Fibroblast of skin of back (primary cell): ENCODE measurements around the gene CPNE5.

Source experiments
- DNase-seq: peaks from one replicate; pipeline ENCODE4 v3.0.0-alpha.2; 2013

Gene CPNE5

DNA sequence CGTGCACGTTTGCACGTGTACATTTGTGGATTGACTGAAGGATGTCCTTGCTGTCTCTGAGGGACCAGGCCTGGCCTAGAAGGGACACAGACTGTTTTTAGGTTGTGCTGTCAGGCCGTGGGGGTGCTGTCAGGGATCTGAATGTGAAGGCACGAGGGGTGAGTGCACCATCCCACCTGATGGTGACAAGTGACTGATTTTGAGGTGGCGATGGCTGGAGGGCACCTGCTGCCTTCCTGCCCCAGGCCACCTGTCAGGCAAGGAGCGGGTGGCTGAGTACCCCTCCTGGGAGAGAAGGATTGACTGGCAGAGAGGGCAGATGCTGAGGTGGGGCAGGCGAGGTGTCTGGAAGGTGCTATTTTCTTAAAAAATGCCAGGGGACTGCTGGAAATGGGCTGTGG, 140.4 kb downstream of the CPNE5 start:
- no peak for DNase-seq

DNA sequence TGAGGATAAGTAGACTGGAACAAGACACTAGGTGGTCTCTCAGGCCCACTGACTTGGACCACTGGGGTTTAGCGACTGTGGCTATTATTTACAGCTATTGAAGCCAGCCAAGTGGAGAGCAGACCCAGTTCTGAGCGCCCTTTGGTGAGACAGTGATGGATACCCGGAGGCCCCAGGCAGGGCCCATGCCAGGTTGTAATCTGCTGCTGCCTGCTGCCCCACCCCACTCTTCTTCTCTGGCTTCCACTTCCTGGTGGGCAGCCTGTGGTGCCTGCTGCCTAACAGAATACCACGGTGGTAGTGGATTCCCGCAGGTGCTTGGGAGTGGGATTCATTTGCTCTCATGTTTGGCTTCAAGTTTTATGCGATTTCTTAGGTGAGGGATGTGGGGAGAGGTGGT, 141.0 kb downstream of the CPNE5 start:
- DNase-seq: no peak

DNA sequence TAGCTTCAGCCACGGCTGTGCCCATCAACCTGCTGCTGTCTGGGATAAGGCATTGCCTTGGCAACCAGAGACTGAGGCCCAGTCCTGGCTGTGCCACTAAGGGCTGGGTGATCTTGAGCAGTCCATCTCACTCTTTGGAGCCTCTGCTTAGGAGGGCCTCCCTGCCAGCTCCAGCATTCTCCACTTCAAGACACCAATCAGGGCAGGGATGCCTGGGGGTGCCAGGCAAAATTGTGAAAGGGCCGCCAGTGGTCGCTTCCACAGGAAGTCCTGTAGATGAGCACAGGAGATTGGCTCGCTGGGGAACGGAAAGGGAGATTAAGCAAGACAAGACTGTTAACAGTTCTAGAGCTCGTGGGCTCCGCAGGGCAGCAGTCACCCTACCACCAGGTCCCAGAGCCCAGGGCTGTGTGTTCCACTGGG, 141.8 kb downstream of the CPNE5 start, which contains the start of gene RAB44:
Gene RAB44 (plus strand): TSS at position 346 of the 423 bp plus-strand sequence. CDS start 6,410 bp downstream, outside the sequence.
- DNase-seq: no peak

DNA sequence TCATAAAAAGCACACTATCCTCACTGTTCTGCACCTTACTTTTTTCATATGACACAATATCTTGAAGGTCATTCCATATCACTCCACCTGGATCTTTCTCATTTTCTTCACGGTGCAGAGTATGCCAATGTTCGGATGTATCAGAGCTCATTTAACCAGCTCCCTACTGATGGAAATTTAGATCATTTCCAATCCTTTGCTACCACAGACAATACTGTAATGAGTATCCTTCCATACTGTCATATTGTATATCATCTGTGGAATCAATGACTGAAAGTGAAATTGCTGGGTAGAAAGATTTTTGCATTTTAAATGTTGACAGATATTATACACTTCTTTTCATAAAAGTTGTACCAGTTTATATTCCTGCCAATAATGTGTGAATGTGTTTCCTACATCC, 143.8 kb downstream of the CPNE5 start:
- DNase-seq: no peak

DNA sequence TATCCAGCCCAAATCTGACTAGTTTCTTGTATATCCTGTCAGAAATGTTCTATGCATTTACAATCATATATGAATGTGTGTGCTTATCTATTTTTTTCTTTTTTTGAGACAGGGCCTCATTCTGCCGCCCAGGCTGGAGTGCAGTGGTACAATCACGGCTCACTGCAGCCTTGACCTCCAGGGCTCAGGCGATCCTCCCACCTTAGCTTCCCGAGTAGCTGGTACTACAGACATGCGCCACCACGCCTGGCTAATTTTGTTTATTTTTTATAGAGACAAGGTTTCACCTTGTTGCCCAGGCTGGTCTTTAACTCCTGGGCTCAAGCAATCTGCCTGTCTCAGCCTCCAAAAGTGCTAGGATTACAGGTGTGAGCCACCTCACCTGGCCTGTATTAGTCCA, 144.6 kb downstream of the CPNE5 start:
- no peak for DNase-seq

DNA sequence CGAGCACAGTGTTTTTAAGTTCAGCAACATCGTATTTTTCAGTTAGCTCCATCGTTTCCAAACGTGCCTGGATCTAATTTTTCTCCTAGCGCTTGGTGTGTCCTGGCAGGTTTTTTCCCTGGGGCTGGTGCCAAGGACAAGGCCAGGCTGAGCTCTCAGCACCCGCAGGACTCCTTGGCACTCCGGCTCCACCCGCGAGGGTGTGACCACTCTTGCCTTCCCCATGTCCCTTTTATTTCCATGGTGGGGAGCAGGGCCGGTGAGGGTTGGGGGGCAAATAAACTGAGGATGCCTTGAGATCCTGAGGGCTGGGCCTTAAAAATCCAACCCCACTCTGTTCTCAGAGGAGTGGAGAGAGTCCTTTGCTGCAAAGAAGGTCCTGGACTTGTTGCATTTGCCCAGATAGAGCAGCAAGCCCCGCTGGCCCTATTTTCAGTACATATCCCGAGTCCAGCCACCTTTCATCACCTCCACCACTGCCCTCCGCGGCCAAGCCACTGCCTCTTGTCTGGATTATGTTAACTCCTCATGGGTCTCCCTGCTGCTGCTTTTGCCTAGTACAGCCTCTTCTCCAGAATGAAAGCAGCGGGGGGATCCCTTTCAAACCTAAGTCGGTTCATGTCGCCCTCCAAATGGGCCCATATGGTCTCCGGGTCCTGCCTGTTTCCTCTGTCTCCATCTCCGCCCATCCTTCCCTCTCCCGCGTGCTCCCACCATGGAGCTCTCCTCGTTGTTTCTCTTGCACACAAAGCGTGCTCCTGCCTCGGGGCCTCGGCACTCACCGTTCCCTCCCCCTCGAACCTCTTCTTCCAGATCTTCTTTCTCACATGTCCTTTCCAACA, 146.2 kb downstream of the CPNE5 start:
- no peak for DNase-seq

DNA sequence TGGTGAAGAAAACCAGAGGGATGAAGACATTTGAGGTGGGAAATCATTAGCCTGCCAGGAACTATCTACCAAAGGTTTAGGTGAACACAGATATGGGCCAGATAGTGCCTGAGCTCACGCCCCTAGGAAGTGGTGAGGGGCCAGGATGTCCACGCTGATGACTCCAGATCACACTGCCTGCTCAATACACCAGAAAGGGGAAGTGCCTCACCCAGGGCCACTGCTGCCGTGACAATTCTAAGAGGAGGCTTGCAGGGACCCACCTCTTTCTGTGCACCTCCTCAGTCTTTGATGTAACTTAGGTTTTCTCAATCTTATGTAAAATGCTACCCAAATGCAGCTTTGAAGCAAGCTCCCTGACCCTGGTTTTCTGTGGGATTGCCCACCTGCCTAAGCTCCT, 147.0 kb downstream of the CPNE5 start:
- DNase-seq: no peak

DNA sequence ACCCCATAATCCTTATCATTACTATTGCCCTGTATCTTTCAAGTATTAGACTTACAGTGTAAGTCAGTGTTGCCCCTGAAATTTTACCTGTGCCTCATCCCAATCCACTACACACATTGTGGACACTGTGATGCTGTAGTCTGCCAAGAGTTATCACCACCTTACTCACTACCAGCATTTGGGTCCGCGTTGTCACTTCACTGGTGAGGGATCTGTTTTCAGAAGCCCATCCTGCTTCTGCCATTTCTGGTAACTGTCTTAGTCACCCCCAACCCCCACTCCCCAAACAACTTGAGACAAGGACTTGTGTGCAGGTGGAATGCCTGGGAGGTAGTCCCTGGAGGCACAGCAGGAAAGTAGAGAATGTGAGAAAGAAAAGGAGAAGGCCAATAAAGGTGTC, 147.6 kb downstream of the CPNE5 start:
- DNase-seq: no peak

DNA sequence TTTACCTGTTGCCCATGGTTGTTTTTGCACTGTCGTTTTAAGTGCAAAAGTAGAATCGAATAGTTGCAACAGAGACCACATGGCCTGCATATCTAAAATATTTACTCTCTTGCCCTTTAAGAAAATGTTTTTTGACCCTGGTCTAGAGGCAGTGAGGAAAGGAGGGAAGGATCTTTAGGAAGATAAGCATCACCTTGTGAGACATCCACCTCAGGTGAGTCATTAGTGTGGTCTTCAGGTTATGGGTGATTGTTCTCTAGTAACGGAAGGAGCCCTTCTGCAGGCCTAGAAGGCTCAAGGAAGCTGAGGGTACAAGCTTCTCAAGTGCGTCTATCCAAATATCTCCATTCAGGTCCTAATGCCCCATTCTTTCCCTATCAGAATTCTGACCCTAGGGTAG, 148.2 kb downstream of the CPNE5 start:
- DNase-seq: no peak
